ENCODE measurements around the gene CNR2.
"Not testable (repeated sequence)": the region's sequence is repeated elsewhere in the genome, so short reads cannot be mapped to it uniquely, and the experiment has no call there.

CNR2 gene

DNA sequence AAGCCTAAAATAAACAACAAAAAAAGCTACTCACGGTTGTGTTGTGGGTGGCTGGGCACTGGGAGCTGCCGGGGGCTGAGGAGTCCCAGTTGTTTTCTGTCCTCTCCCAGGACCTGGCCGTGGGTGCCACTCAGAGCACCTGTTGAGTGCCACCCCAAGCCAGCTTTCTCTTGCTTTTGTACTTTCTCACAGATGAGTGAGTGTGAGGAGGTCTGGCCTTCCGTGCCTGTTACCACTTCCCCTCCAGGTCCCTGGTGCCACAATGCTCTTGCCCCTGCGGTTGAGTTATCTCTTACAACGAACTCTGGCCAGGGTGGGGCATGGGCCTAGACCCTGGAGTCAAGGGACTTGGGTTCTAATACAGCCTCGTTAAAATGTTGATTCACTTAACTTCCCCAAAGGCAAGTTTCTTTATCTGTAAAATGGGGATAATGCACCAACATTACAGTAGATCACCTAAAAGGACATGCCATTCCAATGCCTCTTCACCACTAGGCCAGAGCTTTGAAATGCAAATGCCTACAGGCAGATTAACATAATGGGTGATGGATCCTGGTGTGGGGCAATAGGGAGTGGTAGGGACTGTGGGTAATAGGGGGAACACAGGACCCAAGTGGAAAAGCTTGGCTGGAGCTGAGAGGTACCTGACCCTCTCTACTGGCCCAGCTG is at the start of gene CNR2:
TSS of gene CNR2 (minus strand) at position 151 of the 669 bp plus-strand sequence. CDS start 37,745 bp downstream, outside the sequence.
- DNase-seq: no peak

- no peak for DNase-seq
Observed at GRCh38 chr1:23960291-23961020, 47.3 kb upstream of the CNR2 start.

- DNase-seq: peak; percentile 81
Observed at GRCh38 chr1:23959461-23960290, 46.5 kb upstream of the CNR2 start, which contains the start of gene PNRC2. PNRC2 (plus strand) TSS chr1:23959828; CDS start chr1:23961458, 1,630 bp downstream.

- DNase-seq: peak; percentile 87
Observed at GRCh38 chr1:23958810-23959460, 45.8 kb upstream of the CNR2 start.

DNA sequence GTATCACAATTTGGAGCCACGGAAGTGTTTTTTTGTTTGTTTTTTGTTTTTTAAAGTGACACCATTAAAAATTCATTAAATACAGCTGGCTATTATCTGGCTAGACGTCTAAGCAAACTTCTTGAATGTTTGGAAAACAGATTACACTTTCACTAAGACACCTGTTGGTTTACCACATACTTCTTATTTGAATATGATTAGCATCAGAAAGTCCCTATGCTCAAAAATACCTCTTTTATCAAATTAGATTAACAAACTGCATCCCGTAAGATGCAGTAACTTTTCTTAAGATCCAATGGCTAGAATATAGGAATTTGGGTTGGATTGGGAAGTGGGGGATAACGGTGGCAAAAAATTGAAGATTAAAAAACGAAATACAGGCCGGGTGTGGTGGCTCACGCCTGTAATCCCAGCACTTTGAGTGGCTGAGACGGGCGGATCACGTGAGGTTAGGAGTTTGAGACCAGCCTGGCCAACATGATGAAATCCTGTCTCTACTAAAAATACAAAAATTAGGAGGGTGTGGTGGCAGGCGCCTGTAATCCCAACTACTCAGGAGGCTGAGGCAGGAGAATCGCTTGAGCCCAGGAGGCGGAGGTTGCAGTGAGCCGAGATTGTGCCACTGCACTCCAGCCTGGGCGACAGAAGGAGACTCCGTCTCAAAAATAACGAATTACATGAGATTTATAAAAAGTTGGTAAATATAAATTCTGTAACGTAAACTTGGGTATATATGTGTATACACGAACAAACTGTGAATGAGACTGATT is 45.1 kb upstream of the CNR2 start:
- DNase-seq: not testable (repeated sequence)

- DNase-seq: no peak
Observed at GRCh38 chr1:23957096-23957495, 43.9 kb upstream of the CNR2 start.

GRCh38 chr1:23953020-23953419 is 39.9 kb upstream of the CNR2 start:
- DNase-seq: no peak

GRCh38 chr1:23947366-23947765 is 34.2 kb upstream of the CNR2 start:
- DNase-seq: no peak

DNA sequence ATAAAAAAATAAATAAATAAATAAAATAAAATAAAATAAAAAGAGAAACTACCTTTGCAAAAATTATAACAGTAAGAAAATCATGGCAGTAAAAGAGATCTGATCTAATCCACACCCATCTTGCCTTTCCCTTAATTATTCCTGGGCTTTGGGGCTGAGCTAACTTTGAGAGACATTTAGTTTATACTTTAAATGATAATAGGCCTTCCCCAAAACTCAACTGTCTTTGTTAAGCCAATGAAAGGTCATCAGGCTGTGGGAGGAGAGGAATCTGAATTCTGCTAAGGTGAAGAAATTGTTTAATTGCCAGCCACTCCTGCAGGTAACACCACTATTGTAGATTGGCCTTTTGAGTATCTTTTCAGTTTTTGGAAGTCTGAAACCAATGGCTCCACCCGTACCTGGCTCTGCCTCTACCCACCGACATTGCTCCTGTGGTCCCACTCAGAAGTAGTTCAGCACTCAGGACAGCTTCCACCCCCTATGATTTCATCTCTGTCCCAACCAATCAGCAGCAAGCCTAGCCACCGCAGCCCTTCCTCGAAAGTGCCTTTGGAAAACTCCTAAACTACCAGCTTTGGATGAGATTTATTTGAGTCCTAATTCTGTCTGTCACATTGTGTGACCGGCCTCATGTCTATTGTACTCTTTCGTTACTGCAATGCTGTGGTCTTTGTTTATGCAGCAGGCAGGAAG is 23.5 kb upstream of the CNR2 start:
- DNase-seq: no peak

DNA sequence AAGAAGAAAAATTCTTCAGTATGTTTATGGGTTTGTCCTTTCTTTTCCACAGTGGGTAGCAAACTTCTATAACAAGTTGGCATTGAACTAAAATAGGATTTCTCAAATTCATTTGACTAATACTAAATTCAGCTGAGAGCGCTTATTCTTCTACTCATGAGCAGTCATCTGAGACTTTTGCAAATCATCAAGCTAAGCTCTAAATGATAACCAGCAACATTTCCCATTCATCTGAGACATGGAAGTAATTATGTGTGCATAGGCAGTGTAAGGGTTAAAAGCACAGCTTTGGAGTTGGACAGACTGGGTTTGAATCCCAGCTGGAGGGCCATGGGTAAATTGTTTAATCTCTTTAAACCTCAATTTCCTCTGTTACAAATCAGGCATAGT is 18.3 kb upstream of the CNR2 start:
- no peak for DNase-seq

- no peak for DNase-seq
Observed at GRCh38 chr1:23930861-23931490, 17.8 kb upstream of the CNR2 start.

DNA sequence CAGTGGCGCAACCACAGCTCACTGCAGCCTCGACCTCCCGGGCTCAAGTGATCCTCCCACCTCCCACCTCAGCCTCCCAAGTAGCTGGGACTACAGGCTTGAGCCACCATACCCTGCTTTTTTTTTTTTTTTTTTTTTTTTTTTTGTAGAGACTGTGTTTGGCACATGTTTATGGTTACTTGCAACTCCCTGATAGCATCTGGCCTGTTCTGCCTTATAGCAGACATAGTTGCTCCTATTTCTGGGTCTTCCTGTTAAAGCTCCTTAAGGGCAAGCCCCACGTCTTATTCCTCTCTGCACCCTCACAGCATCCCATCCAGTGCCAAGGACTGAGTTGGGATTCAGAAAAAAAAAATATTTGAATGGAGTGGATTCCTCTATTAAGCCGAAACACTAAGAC is 17.1 kb upstream of the CNR2 start:
- DNase-seq: no peak

- no peak for DNase-seq
Observed at GRCh38 chr1:23928789-23929188, 15.6 kb upstream of the CNR2 start.

- DNase-seq: no peak
Observed at GRCh38 chr1:23927097-23927496, 13.9 kb upstream of the CNR2 start.

- DNase-seq: no peak
Observed at GRCh38 chr1:23925279-23925678, 12.1 kb upstream of the CNR2 start.

- DNase-seq: no peak
Observed at GRCh38 chr1:23924601-23925000, 11.4 kb upstream of the CNR2 start.

DNA sequence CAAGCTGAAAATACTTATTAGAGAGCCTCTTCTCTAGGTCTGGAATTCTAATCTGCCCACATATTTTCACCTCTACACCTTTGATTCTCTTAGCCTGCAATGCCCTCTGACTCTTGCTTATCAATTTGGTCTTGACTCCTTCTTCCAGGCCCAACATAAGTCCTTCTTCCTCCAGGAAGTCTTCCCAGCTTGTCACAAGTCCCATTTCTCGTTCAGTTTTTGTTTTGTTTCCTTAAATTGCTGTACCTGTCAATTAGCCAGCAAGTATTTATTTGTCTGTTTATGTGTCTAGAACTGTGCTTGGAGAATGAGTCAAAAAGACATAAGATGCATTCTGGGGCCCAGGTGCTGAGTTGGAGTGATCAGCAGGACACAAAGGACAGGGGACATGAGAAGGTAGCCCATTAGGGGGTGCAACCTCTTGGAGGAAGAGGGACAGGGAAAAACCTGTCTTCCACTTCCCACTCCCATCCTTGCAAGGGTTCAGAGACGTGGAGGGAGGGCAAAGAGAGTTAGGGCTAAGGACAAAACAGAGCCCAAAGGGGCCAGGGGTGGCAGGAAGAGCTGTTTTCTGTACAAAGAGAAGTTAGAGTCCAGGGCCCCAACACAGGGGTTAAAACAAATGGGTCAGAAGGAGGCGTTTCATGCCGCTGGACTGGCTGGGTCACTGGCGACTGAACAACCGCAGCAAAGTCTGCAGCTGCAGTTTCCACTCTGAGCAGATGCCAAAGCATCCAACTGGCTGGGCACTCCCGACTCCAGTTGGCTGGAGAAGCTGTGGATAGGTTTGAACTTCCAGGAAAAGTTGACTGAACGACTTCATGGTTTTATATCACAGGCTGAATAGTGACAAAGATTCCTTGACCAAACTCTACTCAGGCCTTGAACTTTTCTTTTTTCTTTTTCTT is 10.7 kb upstream of the CNR2 start:
- DNase-seq: no peak

GRCh38 chr1:23922321-23922943 is 9.3 kb upstream of the CNR2 start:
- no peak for DNase-seq

Data from NCI-H1417 treated with DMSO at 0.1 percent for 48 hours (cell line).